Measurements from ENCODE around the gene PRKACA. TPM values are rescaled to one million over a fixed set of nuclear protein-coding genes. Genes with fewer than 3 reads are reported as not detected.
"Not testable (repeated sequence)": the region's sequence is repeated elsewhere in the genome, so short reads cannot be mapped to it uniquely, and the experiment has no call there.

PRKACA gene
- total RNA-seq, 4 donors from 2014 or later = 31.5 to 56.1 (median 45.1) TPM

DNA sequence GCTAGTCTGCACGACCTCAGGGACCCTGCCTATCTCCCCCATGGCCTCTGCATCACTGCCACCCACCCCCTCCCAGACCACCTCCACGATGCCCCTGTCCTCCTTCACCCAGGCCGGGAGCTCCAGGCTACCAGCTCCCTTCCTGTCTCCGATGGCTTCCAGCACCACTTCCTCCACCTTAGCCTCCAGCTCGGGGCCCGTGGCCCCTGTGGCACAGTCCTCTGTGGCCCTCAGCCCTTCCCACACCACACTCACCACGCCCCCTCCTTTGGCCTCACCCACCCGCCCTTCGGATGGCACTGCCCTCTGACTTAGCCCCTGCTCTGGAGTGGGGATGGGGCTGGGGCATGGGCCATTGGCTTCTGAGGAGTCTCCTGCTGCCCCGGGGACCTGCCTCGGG lies 62.8 kb downstream of the PRKACA start:
- DNase-seq (ENCODE audit: low spot score) (no peak), ATAC-seq (ENCODE audit: low FRiP score) (no peak)
- TF ChIP-seq, protein P1, sequence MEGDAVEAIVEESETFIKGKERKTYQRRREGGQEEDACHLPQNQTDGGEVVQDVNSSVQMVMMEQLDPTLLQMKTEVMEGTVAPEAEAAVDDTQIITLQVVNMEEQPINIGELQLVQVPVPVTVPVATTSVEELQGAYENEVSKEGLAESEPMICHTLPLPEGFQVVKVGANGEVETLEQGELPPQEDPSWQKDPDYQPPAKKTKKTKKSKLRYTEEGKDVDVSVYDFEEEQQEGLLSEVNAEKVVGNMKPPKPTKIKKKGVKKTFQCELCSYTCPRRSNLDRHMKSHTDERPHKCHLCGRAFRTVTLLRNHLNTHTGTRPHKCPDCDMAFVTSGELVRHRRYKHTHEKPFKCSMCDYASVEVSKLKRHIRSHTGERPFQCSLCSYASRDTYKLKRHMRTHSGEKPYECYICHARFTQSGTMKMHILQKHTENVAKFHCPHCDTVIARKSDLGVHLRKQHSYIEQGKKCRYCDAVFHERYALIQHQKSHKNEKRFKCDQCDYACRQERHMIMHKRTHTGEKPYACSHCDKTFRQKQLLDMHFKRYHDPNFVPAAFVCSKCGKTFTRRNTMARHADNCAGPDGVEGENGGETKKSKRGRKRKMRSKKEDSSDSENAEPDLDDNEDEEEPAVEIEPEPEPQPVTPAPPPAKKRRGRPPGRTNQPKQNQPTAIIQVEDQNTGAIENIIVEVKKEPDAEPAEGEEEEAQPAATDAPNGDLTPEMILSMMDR (IDR thresholded peaks at IDR 0.05) = no peak

DNA sequence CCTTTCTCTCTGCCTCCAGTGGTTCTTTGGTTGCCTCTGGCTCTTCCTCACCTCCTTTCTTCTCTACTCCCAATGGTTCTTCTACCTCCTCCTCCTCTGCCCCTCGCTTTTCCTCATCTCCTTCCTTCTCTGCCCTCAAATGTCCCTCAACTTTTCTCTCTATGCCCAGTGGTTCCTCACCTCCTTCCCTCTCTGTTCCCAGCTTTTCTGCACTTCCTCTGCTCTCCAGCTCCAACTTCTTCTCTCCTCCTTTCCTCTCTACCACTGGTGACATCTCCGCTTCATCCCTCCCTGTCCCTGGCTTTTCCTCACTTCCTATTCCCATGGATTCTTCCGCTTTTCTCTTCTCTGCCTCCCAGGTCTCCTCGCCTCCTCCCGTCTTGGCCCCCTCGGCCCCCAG lies 63.5 kb downstream of the PRKACA start:
- TF ChIP-seq, protein P1 (IDR thresholded peaks at IDR 0.05) = no peak
- ATAC-seq (ENCODE audit: low FRiP score) = no peak

DNA sequence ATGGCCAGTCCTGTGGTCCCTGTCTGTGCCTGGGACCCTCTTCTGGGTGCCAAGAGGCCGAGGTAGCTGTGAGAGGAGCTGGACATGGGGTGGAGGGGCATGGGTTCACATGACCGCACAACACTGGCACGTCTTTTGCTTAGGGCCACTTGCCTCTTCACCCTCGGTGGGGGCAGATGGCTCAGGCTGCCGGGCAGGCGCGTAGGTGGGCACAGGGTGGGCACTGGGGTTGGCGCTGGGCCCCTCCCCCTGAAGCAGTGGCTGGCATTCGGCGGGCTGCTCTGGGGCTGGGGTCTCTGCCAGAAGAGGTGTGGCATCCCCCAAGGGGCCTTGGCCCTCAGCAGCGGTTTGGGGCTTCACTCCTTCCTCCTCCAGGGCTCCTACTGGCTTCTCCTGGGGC lies 64.1 kb downstream of the PRKACA start:
- DNase-seq (ENCODE audit: low spot score) (no peak), ATAC-seq (ENCODE audit: low FRiP score) (no peak)
- TF ChIP-seq, protein P1 (IDR thresholded peaks at IDR 0.05) = no peak

More for the DNA sequence above, 63.5 kb downstream of the PRKACA start:
- DNase-seq (ENCODE audit: low spot score) = no peak

DNA sequence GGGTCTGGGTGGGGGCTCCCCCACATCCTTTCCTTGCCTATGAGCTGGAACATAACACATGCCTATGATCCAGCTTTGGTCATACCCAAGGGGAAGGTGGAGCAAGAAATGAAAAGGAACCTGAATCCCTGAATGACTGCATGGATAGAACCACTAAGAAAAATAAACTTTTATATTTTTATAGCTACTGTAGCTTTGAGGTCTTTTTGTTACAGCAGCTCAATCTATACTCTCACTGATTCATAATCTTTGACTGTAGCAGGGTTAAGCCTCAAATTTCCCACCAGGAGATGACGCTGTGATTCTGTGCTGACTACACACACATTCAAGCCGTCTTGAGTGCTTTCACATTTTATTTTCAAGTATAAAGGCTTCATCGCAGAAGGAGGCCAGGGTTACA lies 64.5 kb downstream of the PRKACA start:
- TF ChIP-seq, protein P1 (IDR thresholded peaks at IDR 0.05) = no peak
- no peak for ATAC-seq (ENCODE audit: low FRiP score)

DNA sequence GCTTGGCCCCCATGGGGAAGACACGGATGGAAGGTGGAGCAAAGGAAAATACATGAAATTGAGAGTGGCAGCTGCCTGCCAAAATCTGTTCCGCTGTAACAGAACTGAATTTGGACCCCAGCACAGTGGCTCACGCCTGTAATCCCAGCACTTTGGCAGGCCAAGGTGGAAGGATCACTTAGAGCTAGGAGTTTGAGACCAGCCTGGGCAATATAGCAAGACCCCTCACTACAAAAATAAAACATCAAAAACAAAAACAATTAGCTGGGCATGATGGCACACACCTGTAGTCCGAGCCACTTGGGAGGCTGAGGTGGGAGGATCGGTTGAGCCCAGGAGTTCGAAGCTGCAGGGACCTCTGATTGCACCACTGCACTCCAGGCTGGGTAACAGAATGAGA lies 65.1 kb downstream of the PRKACA start:
- TF ChIP-seq, protein P1 (IDR thresholded peaks at IDR 0.05) = no peak
- no peak for DNase-seq (ENCODE audit: low spot score)
- ATAC-seq (ENCODE audit: low FRiP score) = no peak

More for the DNA sequence above, 64.5 kb downstream of the PRKACA start:
- no peak for DNase-seq (ENCODE audit: low spot score)

DNA sequence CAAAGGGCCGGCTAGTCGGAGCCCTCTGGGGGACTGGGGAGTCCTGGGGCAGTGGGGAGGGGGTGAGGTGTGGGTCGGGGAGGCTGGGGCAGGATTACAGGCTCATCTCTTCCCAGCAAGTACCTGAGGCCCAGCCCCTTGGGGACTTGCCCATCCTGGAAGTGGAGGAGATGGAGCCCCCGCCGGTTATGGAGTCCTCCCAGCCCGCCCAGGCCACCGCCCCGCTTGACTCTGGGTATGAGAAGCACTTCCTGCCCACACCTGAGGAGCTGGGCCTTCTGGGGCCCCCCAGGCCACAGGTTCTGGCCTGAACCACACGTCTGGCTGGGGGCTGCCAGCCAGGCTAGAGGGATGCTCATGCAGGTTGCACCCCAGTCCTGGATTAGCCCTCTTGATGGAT lies 65.6 kb downstream of the PRKACA start:
- DNase-seq (ENCODE audit: low spot score) = no peak
- TF ChIP-seq, protein P1 (IDR thresholded peaks at IDR 0.05) = no peak
- no peak for ATAC-seq (ENCODE audit: low FRiP score)

DNA sequence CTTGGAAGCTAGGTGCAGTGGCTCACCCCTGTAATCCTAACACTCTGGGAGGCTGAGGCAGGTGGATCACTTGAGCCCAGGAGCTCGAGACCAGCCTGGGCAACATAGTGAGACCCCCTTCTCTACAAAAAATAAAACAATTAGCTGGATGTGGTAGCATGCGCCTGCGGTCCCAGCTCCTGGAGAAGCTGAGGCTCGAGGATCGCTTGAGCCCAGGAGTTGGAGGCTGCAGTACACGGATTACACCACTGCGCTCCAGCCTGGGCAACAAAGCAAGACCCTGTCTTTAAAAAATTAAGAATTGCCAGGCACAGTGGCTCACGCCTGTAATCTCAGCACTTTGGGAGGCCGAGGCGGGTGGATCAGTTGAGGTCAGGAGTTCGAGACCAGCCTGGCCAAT lies 66.6 kb downstream of the PRKACA start:
- DNase-seq (ENCODE audit: low spot score); ATAC-seq (ENCODE audit: low FRiP score): not testable (repeated sequence)

DNA sequence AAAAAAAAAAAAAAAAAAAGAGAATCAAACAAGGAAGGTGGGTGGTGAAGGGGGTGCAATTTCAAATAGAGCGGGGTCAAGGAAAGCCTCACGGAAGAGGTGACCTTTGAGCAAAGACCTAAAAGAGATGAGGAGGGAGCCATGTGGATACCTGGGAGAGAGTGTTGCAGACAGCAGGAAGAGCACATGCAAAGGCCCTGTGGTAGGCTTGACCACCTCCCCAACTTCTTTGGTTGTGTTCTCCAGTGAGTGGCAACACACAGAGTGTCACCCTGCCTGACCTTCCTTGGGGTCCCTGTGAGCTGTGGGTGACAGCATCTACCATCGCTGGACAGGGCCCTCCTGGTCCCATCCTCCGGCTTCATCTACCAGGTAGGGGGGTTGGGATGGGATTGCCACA lies 67.0 kb downstream of the PRKACA start:
- ATAC-seq (ENCODE audit: low FRiP score) = no peak
- TF ChIP-seq, protein P1 (IDR thresholded peaks at IDR 0.05) = no peak
- no peak for DNase-seq (ENCODE audit: low spot score)
